Fibroblast of lung (primary cell): Measurements from ENCODE around the gene USH1C.

Experiments
- CTCF ChIP-seq, 2 donors: IDR thresholded peaks in 1 of 2; conservative IDR thresholded peaks in 1 of 2; 1 replicate in 1 of 2; 2 replicates in 1 of 2; pipeline ENCODE4 v1.5.1; 2011 to 2012; ENCODE audit warnings: low read length in 2 of 2, control low read depth in 1 of 2, inconsistent platforms in 1 of 2, low read depth in 1 of 2, mild to moderate bottlenecking in 1 of 2
- EZH2 ChIP-seq: IDR thresholded peaks from 2 replicates; pipeline ENCODE4 v1.5.1; 2012; ENCODE audit warnings: low read length, control low read depth, mild to moderate bottlenecking; ENCODE audit errors: missing control alignments

GRCh38 chr11:17506314-17506713 is 37.9 kb downstream of the USH1C start:
- no peak for TF ChIP-seq CTCF (conservative IDR thresholded peaks at IDR 0.05 in 1 of 2, IDR thresholded peaks at IDR 0.05 in 1 of 2; ENCODE audit: low read depth in 1 of 2, low read length in 2 of 2)
- TF ChIP-seq EZH2: no peak
